GM23248 (cell line): ENCODE results near the gene KCNJ10. TPM values are rescaled to one million over a fixed set of nuclear protein-coding genes. Genes with fewer than 3 reads are reported as not detected.

Experiments used
- DNase-seq: peaks from one replicate; pipeline ENCODE4 v3.0.0-alpha.2; 2015
- H2AFZ ChIP-seq: fragments of 200-600 bp; sonication (generic); 2 replicates; pipeline ENCODE4 v1.6.1; 2016; ENCODE audit warnings: antibody characterized with exemption
- H3F3A ChIP-seq: fragments of 200-600 bp; sonication (generic); 2 replicates; pipeline ENCODE4 v1.6.1; 2016; ENCODE audit warnings: mild to moderate bottlenecking, antibody characterized with exemption, mixed run types; ENCODE audit not compliant: insufficient read depth
- H3K27ac ChIP-seq: fragments of 200-600 bp; sonication (generic); 2 replicates; pipeline ENCODE4 v1.5.1; 2016; ENCODE audit warnings: mild to moderate bottlenecking
- H3K27me3 ChIP-seq: fragments of 200-600 bp; sonication (generic); replicated peaks from 2 replicates; pipeline ENCODE4 v1.6.1; 2016; ENCODE audit warnings: mild to moderate bottlenecking; ENCODE audit not compliant: insufficient read depth
- H3K36me3 ChIP-seq: fragments of 200-600 bp; sonication (generic); 2 replicates; pipeline ENCODE4 v1.6.1; 2016; ENCODE audit warnings: low read depth, mild to moderate bottlenecking
- H3K4me1 ChIP-seq: fragments of 200-600 bp; sonication (generic); 2 replicates; pipeline ENCODE4 v1.6.1; 2016; ENCODE audit warnings: mild to moderate bottlenecking; ENCODE audit not compliant: insufficient read depth
- H3K4me2 ChIP-seq: fragments of 200-600 bp; sonication (generic); one replicate; pipeline ENCODE4 v1.6.1; 2016; ENCODE audit warnings: mild to moderate bottlenecking; ENCODE audit not compliant: unreplicated experiment
- H3K4me3 ChIP-seq: fragments of 200-600 bp; sonication (generic); 2 replicates; pipeline ENCODE4 v1.5.1; 2016; ENCODE audit warnings: mild to moderate bottlenecking
- H3K79me2 ChIP-seq: fragments of 200-600 bp; sonication (generic); 2 replicates; pipeline ENCODE4 v1.6.1; 2016; ENCODE audit warnings: mild to moderate bottlenecking; ENCODE audit not compliant: insufficient read depth
- H3K9ac ChIP-seq: fragments of 200-600 bp; sonication (generic); 2 replicates; pipeline ENCODE4 v1.6.1; 2016; ENCODE audit warnings: mild to moderate bottlenecking
- H3K9me2 ChIP-seq: fragments of 200-600 bp; sonication (generic); 2 replicates; pipeline ENCODE4 v1.6.1; 2016; ENCODE audit warnings: mixed run types, mild to moderate bottlenecking, moderate library complexity; ENCODE audit not compliant: insufficient read depth
- H3K9me3 ChIP-seq: fragments of 200-600 bp; sonication (generic); one replicate; pipeline ENCODE4 v1.6.1; 2017; ENCODE audit warnings: low read depth
- H4K20me1 ChIP-seq: fragments of 200-600 bp; sonication (generic); 2 replicates; pipeline ENCODE4 v1.6.0; 2016; ENCODE audit not compliant: insufficient read depth
- EZH2 ChIP-seq: fragments of 200-600 bp; sonication (generic); IDR thresholded peaks from 2 replicates; pipeline ENCODE4 v1.6.1; 2018; ENCODE audit warnings: antibody characterized with exemption, mild to moderate bottlenecking; ENCODE audit not compliant: insufficient read depth, poor library complexity, severe bottlenecking
- EZH2phosphoT487 ChIP-seq: fragments of 200-600 bp; sonication (generic); IDR thresholded peaks from 2 replicates; pipeline ENCODE4 v1.6.1; 2018; ENCODE audit warnings: antibody characterized with exemption, moderate library complexity, mild to moderate bottlenecking, low read depth; ENCODE audit not compliant: insufficient read depth
- WGBS, 2 experiments: methylation state at CpG; one replicate each; pipeline ENCODE4 v1.1.6; 2015 to 2017; ENCODE audit warnings: low lambda C conversion rate in 2 of 2, low coverage in 1 of 2; ENCODE audit errors: missing lambda C conversion rate in 2 of 2; 5-methylcytosine and 5-hydroxymethylcytosine counted together
- in situ Hi-C: fragments of 300-500 bp; cut with MboI; formaldehyde crosslinking; loops from 2 replicates; pipeline ENCODE4 v1.15.0; 2020
- polyA plus RNA-seq: library from polyadenylated mRNA; unstranded; fragments of >200 nt; fragmentation: Nextera tagmentation; extraction: Ambion mirVana; gene quantifications from 2 replicates; pipeline ENCODE4 v1.2.1, GENCODE V29; 2016
- total RNA-seq: library from RNA; depleted of rRNA; stranded (reverse); fragments of >200 nt; shearing (Covaris generic); gene quantifications from 2 replicates; pipeline ENCODE4 v1.2.3, GENCODE V29; 2014

The KCNJ10 gene
- total and polyA plus RNA-seq, 2 experiments from 2014 or later = not detected

- peaks cover 16% of the 10 kb centered on the region for H3K4me1 ChIP-seq
- no peak for TF ChIP-seq EZH2
- no peak for TF ChIP-seq EZH2phosphoT487
- DNase-seq = no peak
- in situ Hi-C loops = no loop called here
- H2AFZ ChIP-seq = no peak overlapping the region
- H3F3A ChIP-seq = peaks cover 8% of the 10 kb centered on the region
- no peaks in the 10 kb centered on the region for H4K20me1 ChIP-seq
- H3K9me2 ChIP-seq = no peaks in the 10 kb centered on the region
- H3K36me3 ChIP-seq = no peaks in the 10 kb centered on the region
- H3K9me3 ChIP-seq = no peaks in the 10 kb centered on the region
- no peak overlapping the region for H3K27ac ChIP-seq
- H3K79me2 ChIP-seq = no peaks in the 10 kb centered on the region
- H3K27me3 ChIP-seq = peaks cover 25% of the 10 kb centered on the region
- H3K9ac ChIP-seq = no peak overlapping the region
- 35 to 45% methylated on average over 3 of the region's 3 CpGs for WGBS, 2 experiments
- no peak overlapping the region for H3K4me3 ChIP-seq
- H3K4me2 ChIP-seq = no peak overlapping the region
Measured at GRCh38 chr1:160049101-160049500, 20.9 kb downstream of the KCNJ10 start.

- TF ChIP-seq EZH2phosphoT487 (no peak), EZH2 (no peak)
- no peaks in the 10 kb centered on the region for H3K9me2 ChIP-seq
- no peaks in the 10 kb centered on the region for H4K20me1 ChIP-seq
- no peak overlapping the region for H3K4me2 ChIP-seq
- no peak for DNase-seq
- H3F3A ChIP-seq = peaks cover 8% of the 10 kb centered on the region
- H3K9ac ChIP-seq = no peak overlapping the region
- no peaks in the 10 kb centered on the region for H3K9me3 ChIP-seq
- peaks cover 25% of the 10 kb centered on the region for H3K27me3 ChIP-seq
- H3K27ac ChIP-seq = no peak overlapping the region
- H3K36me3 ChIP-seq = no peaks in the 10 kb centered on the region
- H3K4me1 ChIP-seq = peaks cover 16% of the 10 kb centered on the region
- no peaks in the 10 kb centered on the region for H3K79me2 ChIP-seq
- H3K4me3 ChIP-seq = no peak overlapping the region
- H2AFZ ChIP-seq = no peak overlapping the region
- in situ Hi-C loops = no loop called here
Measured at GRCh38 chr1:160048335-160048734, 21.6 kb downstream of the KCNJ10 start.

DNA sequence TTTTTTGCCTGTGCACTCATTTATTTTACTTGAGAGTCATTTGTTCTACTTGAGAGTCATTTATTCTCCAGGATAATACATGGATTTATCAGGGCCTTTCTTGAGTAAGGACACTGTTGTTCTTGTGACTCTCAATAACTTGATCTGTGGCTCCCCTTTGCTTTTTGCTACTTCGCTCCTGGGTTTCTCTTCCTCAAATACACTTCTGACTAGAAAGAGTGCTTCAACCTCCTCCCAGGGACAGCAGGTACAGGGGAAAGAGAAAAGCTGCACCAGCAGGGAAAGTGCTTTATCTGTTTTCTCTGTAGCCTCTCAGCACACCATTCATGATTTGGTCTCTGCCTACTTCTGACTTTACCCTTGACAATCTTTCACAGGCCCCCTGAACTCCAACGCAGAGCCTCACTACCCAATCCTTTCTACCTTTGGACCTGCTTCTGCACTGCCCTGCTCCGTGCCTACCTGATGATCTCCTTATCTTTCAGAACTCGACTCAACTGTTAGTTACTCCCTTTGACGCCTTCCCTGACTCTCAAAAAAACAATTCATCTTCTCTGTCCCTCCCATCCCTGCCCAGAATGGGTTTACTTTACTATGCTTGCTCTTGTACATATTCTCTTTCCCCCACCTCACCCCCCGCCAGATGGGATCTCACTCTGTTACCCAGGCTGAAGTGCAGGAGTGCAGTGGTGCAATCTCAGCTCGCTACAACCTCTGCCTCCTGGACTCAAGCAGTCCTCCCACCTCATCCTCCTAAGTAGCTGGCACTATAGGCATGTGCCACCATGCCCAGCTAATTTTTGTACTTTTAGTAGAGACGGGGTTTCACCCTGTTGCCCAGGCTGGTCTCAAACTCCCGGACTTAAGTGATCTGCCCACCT is 22.6 kb downstream of the KCNJ10 start:
- peaks cover 16% of the 10 kb centered on the region for H3K4me1 ChIP-seq
- H3K9me3 ChIP-seq = no peaks in the 10 kb centered on the region
- no peaks in the 10 kb centered on the region for H3K36me3 ChIP-seq
- H3K4me3 ChIP-seq = peak overlapping the region; percentile 57
- in situ Hi-C loops = no loop called here
- H3K79me2 ChIP-seq = no peaks in the 10 kb centered on the region
- H4K20me1 ChIP-seq = no peaks in the 10 kb centered on the region
- peak overlapping the region; percentile 83 for H2AFZ ChIP-seq
- H3K27me3 ChIP-seq = peaks cover 16% of the 10 kb centered on the region
- no peak overlapping the region for H3K27ac ChIP-seq
- H3K4me2 ChIP-seq = peak overlapping the region; percentile 78
- no peak for TF ChIP-seq EZH2phosphoT487
- no peaks in the 10 kb centered on the region for H3K9me2 ChIP-seq
- WGBS, 2 experiments = 73 to 76% methylated on average over 9 of the region's 9 CpGs
- no peak for DNase-seq
- peak overlapping the region; percentile 13; the same call in 1 of the 2 replicates for H3K9ac ChIP-seq
- peaks cover 8% of the 10 kb centered on the region for H3F3A ChIP-seq

DNA sequence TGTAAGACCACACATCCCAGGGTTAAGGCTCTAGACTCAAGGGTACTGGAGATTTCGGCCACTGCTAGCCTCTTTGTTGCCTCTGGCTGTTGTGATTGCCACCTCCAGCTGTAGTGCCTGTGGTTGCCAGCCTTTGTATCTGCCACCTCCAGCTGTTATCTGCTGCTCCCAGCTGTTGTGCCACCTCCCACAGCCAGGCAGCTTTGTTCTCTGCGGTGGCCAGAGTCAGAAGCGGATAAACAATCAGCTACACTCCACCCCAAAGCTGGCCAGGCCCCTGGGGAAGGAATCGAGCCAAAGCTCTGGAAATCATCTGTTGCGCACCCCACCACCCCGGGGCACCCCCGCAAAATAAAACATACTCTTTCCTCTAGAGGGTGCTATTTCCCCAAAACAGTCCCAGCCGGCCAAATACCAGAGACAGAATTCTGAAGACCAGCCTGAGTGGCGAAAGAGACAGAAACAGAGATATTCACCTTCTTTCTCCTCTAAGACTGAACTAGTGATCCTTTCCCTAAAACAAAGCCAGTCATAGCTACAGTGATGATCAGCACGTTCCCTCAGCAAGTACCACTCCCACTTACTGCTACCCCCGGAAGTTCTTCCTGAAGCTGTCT is 23.4 kb downstream of the KCNJ10 start:
- no peak for TF ChIP-seq EZH2phosphoT487
- no peak for TF ChIP-seq EZH2
- Histone ChIP-seq H3K27me3 (peaks cover 8% of the 10 kb centered on the region), H2AFZ (peak overlapping the region; percentile 83), H3K27ac (no peak overlapping the region), H3K4me3 (peak overlapping the region; percentile 57), H4K20me1 (no peaks in the 10 kb centered on the region), H3F3A (peaks cover 8% of the 10 kb centered on the region), H3K9me3 (no peaks in the 10 kb centered on the region), H3K9ac (peak overlapping the region; percentile 13; the same call in 1 of the 2 replicates), H3K9me2 (no peaks in the 10 kb centered on the region), H3K4me1 (peaks cover 16% of the 10 kb centered on the region), H3K4me2 (peak overlapping the region; percentile 78), H3K79me2 (no peaks in the 10 kb centered on the region), H3K36me3 (no peaks in the 10 kb centered on the region)
- DNase-seq = peak; percentile 76
- in situ Hi-C loops = no loop called here
- WGBS, 2 experiments = 7 to 9% methylated on average over 11 of the region's 11 CpGs
